PC-9 (cell line): Measurements from ENCODE around the gene TCF20. TPM values are rescaled to one million over a fixed set of nuclear protein-coding genes. Genes with fewer than 3 reads are reported as not detected.

Experiments
- BruUV-seq: library from RNA; stranded (reverse); fragments of 400-500 nt; replicated peaks from 2 replicates; lab custom pipeline; 2021; lab: Mats Ljungman, UMichigan
- CTCF ChIA-PET: fragments of 300-600 bp; sonication (Branson Sonifier 250); formaldehyde crosslinking; loops from one replicate; lab custom pipeline; 2022; ENCODE audit warnings: antibody characterized with exemption; lab: Charles Lee
- POLR2A ChIA-PET: fragments of 300-600 bp; sonication (Branson Sonifier 250); formaldehyde crosslinking; loops from one replicate; lab custom pipeline; 2022; ENCODE audit warnings: antibody characterized with exemption; ENCODE audit not compliant: unreplicated experiment; lab: Charles Lee
- DNase-seq, 2 experiments: peaks; one replicate each; pipeline versions ENCODE4 v3.0.0 to v3.0.0-alpha.2; 2015 to 2022; ENCODE audit warnings: mixed read lengths in 1 of 2
- H2AFZ ChIP-seq: fragments of 200-600 bp; sonication (generic); 2 replicates; pipeline ENCODE4 v1.8.1; 2017; ENCODE audit warnings: antibody characterized with exemption
- H3F3A ChIP-seq: fragments of 200-600 bp; sonication (generic); 2 replicates; pipeline ENCODE4 v1.8.1; 2017; ENCODE audit warnings: antibody characterized with exemption, mild to moderate bottlenecking, low read depth; ENCODE audit not compliant: insufficient read depth
- H3K27ac ChIP-seq: fragments of 200-600 bp; sonication (generic); 2 replicates; pipeline ENCODE4 v1.6.1; 2016; ENCODE audit warnings: mixed run types
- H3K27me3 ChIP-seq: fragments of 200-600 bp; sonication (generic); 2 replicates; pipeline ENCODE4 v1.6.1; 2016; ENCODE audit warnings: low read depth, mixed run types; ENCODE audit not compliant: insufficient read depth
- H3K36me3 ChIP-seq: fragments of 200-600 bp; sonication (generic); 2 replicates; pipeline ENCODE4 v1.6.1; 2016; ENCODE audit warnings: low read depth, mixed run types
- H3K4me1 ChIP-seq: fragments of 200-600 bp; sonication (generic); replicated peaks from 2 replicates; pipeline ENCODE4 v1.6.1; 2016; ENCODE audit warnings: mixed run types; ENCODE audit not compliant: insufficient read depth
- H3K4me2 ChIP-seq: fragments of 200-600 bp; sonication (generic); 2 replicates; pipeline ENCODE4 v1.6.1; 2017; ENCODE audit warnings: mixed run types
- H3K4me3 ChIP-seq: fragments of 200-600 bp; sonication (generic); 2 replicates; pipeline ENCODE4 v1.6.1; 2016; ENCODE audit warnings: mixed run types
- H3K79me2 ChIP-seq: fragments of 200-600 bp; sonication (generic); 2 replicates; pipeline ENCODE4 v1.6.1; 2017; ENCODE audit warnings: low read depth, mixed run types
- H3K9me2 ChIP-seq: fragments of 200-600 bp; sonication (generic); 2 replicates; pipeline ENCODE4 v1.8.1; 2017; ENCODE audit warnings: mild to moderate bottlenecking; ENCODE audit not compliant: insufficient read depth
- H3K9me3 ChIP-seq: fragments of 200-600 bp; sonication (generic); 2 replicates; pipeline ENCODE4 v1.8.1; 2016; ENCODE audit warnings: low read depth; ENCODE audit not compliant: insufficient read depth
- H4K20me1 ChIP-seq: fragments of 200-600 bp; sonication (generic); 2 replicates; pipeline ENCODE4 v1.8.1; 2017; ENCODE audit not compliant: insufficient read depth
- EZH2 ChIP-seq: fragments of 200-600 bp; sonication (generic); IDR thresholded peaks from 2 replicates; pipeline ENCODE4 v1.8.0; 2017; ENCODE audit warnings: antibody characterized with exemption, low read depth
- intact Hi-C: fragments of 100-400 bp; cut with micrococcal nuclease; formaldehyde crosslinking; loops from one replicate; pipeline ENCODE4 v1.10.0; 2022; ENCODE audit not compliant: unreplicated experiment
- total RNA-seq: library from RNA; stranded (reverse); gene quantifications from 2 replicates; pipeline ENCODE4 v1.2.3, GENCODE V29; 2021
- TF ChIP-seq, protein P1 (sequence below): fragments of 200-600 bp; sonication (generic); conservative IDR thresholded peaks from 2 replicates; pipeline ENCODE4 v1.6.1; 2017; ENCODE audit warnings: mixed run types, antibody characterized with exemption, mild to moderate bottlenecking, moderate library complexity

TCF20 gene
- total RNA-seq, 1 experiment from 2014 or later: 79.1 TPM

GRCh38 chr22:42286205-42286604 lies 15.8 kb upstream of the TCF20 start:
- Histone ChIP-seq H3K9me2 (no peaks in the 10 kb centered on the region), H3K27me3 (no peaks in the 10 kb centered on the region), H3K4me2 (no peak overlapping the region), H2AFZ (no peak overlapping the region), H3K27ac (no peak overlapping the region), H3F3A (no peaks in the 10 kb centered on the region), H3K36me3 (no peaks in the 10 kb centered on the region), H3K4me3 (no peak overlapping the region), H3K79me2 (no peaks in the 10 kb centered on the region), H3K4me1 (no peaks in the 10 kb centered on the region), H4K20me1 (no peaks in the 10 kb centered on the region), H3K9me3 (no peaks in the 10 kb centered on the region)
- ChIA-PET CTCF (no interaction called here), POLR2A (no interaction called here)
- BruUV-seq: no TSS peak
- TF ChIP-seq, protein P1, sequence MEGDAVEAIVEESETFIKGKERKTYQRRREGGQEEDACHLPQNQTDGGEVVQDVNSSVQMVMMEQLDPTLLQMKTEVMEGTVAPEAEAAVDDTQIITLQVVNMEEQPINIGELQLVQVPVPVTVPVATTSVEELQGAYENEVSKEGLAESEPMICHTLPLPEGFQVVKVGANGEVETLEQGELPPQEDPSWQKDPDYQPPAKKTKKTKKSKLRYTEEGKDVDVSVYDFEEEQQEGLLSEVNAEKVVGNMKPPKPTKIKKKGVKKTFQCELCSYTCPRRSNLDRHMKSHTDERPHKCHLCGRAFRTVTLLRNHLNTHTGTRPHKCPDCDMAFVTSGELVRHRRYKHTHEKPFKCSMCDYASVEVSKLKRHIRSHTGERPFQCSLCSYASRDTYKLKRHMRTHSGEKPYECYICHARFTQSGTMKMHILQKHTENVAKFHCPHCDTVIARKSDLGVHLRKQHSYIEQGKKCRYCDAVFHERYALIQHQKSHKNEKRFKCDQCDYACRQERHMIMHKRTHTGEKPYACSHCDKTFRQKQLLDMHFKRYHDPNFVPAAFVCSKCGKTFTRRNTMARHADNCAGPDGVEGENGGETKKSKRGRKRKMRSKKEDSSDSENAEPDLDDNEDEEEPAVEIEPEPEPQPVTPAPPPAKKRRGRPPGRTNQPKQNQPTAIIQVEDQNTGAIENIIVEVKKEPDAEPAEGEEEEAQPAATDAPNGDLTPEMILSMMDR: no peak
- no peak for TF ChIP-seq EZH2
- intact Hi-C loops: no loop called here
- no peak for DNase-seq

DNA sequence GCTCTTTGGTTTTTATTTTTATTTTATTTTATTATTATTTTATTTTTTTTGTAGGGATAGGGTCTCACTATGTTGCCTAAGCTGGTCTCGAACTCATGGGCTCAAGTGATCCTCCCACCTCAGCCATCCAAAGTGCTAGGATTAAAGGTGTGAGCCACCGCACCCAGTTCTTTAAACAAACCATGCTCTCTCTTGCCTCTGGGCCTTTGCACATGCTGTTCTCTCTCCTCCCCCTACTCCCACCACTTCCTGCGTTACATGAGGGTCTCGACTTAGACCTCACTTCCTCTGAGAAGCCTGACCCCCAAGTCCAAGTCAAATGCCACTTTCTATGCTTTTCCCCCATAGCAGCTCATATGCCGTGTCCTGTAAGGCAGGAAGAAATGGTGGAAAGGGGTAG lies 15.2 kb upstream of the TCF20 start:
- H2AFZ ChIP-seq: no peak overlapping the region
- H4K20me1 ChIP-seq: no peaks in the 10 kb centered on the region
- H3K27me3 ChIP-seq: no peaks in the 10 kb centered on the region
- no peaks in the 10 kb centered on the region for H3F3A ChIP-seq
- no peaks in the 10 kb centered on the region for H3K79me2 ChIP-seq
- H3K4me1 ChIP-seq: no peaks in the 10 kb centered on the region
- H3K4me2 ChIP-seq: no peak overlapping the region
- intact Hi-C loops: no loop called here
- no peak overlapping the region for H3K4me3 ChIP-seq
- H3K9me3 ChIP-seq: no peaks in the 10 kb centered on the region
- no peaks in the 10 kb centered on the region for H3K9me2 ChIP-seq
- no peak for DNase-seq
- no peaks in the 10 kb centered on the region for H3K36me3 ChIP-seq
- BruUV-seq: no TSS peak
- ChIA-PET POLR2A (no interaction called here), CTCF (no interaction called here)
- TF ChIP-seq EZH2: no peak
- TF ChIP-seq, protein P1: no peak
- H3K27ac ChIP-seq: no peak overlapping the region

DNA sequence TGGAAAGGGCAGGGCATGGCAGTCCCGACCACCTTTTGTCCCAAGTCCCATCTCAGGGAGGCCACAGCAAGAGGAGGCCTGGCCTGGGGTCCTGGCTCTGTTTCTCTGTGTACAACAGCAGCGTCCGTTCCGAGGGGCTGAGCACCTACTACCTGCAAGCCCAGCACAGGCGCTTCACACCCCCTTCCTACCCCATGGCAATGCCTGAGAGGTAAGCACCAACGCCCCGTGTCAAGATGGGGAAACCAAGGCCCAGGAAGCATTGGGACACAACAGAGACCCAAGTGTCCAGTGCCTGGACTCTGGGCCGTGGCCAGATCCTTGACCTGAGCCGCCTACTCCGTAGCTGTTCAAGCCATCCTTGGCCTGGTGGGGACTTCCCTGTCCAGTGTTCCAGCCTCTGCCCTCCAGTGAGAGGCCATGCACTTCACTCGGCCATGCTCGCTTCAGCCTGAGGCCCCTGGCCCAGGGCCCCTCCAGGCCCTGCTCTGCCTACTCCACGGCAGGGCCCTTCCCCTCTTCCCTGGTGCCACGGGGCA lies 14.3 kb upstream of the TCF20 start:
- ChIA-PET CTCF (no interaction called here), POLR2A (no interaction called here)
- no peak overlapping the region for H3K4me2 ChIP-seq
- TF ChIP-seq EZH2: no peak
- TF ChIP-seq, protein P1: no peak
- H3K27me3 ChIP-seq: no peaks in the 10 kb centered on the region
- no peaks in the 10 kb centered on the region for H3K79me2 ChIP-seq
- no peak overlapping the region for H3K4me3 ChIP-seq
- no peaks in the 10 kb centered on the region for H3K36me3 ChIP-seq
- H3K9me3 ChIP-seq: no peaks in the 10 kb centered on the region
- H3K27ac ChIP-seq: no peak overlapping the region
- H3K9me2 ChIP-seq: no peaks in the 10 kb centered on the region
- BruUV-seq: no TSS peak
- no peaks in the 10 kb centered on the region for H3K4me1 ChIP-seq
- intact Hi-C loops: no loop called here
- DNase-seq: no peak
- H3F3A ChIP-seq: no peaks in the 10 kb centered on the region
- H4K20me1 ChIP-seq: no peaks in the 10 kb centered on the region
- no peak overlapping the region for H2AFZ ChIP-seq
